Common myeloid progenitor, CD34-positive (primary cell): Measurements from ENCODE around the gene STUB1.

Experiments
- CTCF ChIA-PET: fragments of 350-600 bp; sonication (Branson Sonifier 250); formaldehyde crosslinking; loops from one replicate; lab custom pipeline; 2021; ENCODE audit warnings: antibody characterized with exemption; lab: Charles Lee
- POLR2A ChIA-PET: fragments of 350-600 bp; sonication (Branson Sonifier 250); formaldehyde crosslinking; loops from one replicate; lab custom pipeline; 2021; ENCODE audit warnings: antibody characterized with exemption; lab: Charles Lee
- DNase-seq, 3 donors: peaks; one replicate each; pipeline versions ENCODE4 v3.0.0 to v3.0.0-alpha.2; 2013
- H3K27ac ChIP-seq, 2 experiments: 1 replicate in 1 of 2; 2 replicates in 1 of 2; pipeline ENCODE4 v1.7.0; 2013; ENCODE audit warnings: inconsistent platforms in 2 of 2, low read length in 2 of 2, mild to moderate bottlenecking in 2 of 2, low read depth in 1 of 2, moderate library complexity in 1 of 2; ENCODE audit not compliant: severe bottlenecking in 2 of 2, insufficient read depth in 1 of 2, poor library complexity in 1 of 2
- H3K27me3 ChIP-seq, 5 experiments: replicated peaks in 2 of 5; 1 replicate in 3 of 5; 2 replicates in 2 of 5; pipeline versions ENCODE4 v1.6.1 to v1.7.0; 2013; ENCODE audit warnings: low read length in 4 of 5, mild to moderate bottlenecking in 2 of 5, moderate library complexity in 2 of 5, inconsistent platforms in 1 of 5; ENCODE audit not compliant: insufficient read depth in 5 of 5, control insufficient read depth in 4 of 5
- H3K36me3 ChIP-seq, 4 experiments: 1 replicate in 2 of 4; 2 replicates in 2 of 4; pipeline versions ENCODE4 v1.6.1 to v1.7.0; 2013; ENCODE audit warnings: low read length in 3 of 4, control low read depth in 1 of 4, mild to moderate bottlenecking in 1 of 4; ENCODE audit not compliant: control insufficient read depth in 4 of 4, insufficient read depth in 4 of 4
- H3K4me1 ChIP-seq, 4 experiments: 1 replicate in 3 of 4; 2 replicates in 1 of 4; pipeline versions ENCODE4 v1.6.1 to v1.7.1; 2013; ENCODE audit warnings: low read length in 3 of 4, mild to moderate bottlenecking in 3 of 4, control low read depth in 1 of 4, inconsistent platforms in 1 of 4, moderate library complexity in 1 of 4; ENCODE audit not compliant: control insufficient read depth in 4 of 4, insufficient read depth in 4 of 4; ENCODE audit errors: control extremely low read depth in 1 of 4
- H3K4me3 ChIP-seq, 7 experiments: 1 replicate in 4 of 7; 2 replicates in 3 of 7; pipeline versions ENCODE4 v1.5.1 to v1.7.0; 2013; ENCODE audit warnings: mild to moderate bottlenecking in 7 of 7, low read length in 6 of 7, moderate library complexity in 6 of 7, inconsistent platforms in 2 of 7, low read depth in 2 of 7, control low read depth in 1 of 7; ENCODE audit not compliant: insufficient read depth in 4 of 7, control insufficient read depth in 1 of 7; ENCODE audit errors: extremely low read depth in 1 of 7
- H3K9me3 ChIP-seq, 5 experiments: 1 replicate in 4 of 5; 2 replicates in 1 of 5; pipeline versions ENCODE4 v1.6.1 to v1.7.1; 2013; ENCODE audit warnings: low read length in 4 of 5, mild to moderate bottlenecking in 2 of 5, inconsistent platforms in 1 of 5, low read depth in 1 of 5, moderate library complexity in 1 of 5; ENCODE audit not compliant: control insufficient read depth in 4 of 5, insufficient read depth in 2 of 5; ENCODE audit errors: control extremely low read depth in 1 of 5
- WGBS: methylation state at CpG from one replicate; pipeline ENCODE4 v1.1.5; 2013; ENCODE audit not compliant: insufficient coverage; 5-methylcytosine and 5-hydroxymethylcytosine counted together

STUB1 gene

DNA sequence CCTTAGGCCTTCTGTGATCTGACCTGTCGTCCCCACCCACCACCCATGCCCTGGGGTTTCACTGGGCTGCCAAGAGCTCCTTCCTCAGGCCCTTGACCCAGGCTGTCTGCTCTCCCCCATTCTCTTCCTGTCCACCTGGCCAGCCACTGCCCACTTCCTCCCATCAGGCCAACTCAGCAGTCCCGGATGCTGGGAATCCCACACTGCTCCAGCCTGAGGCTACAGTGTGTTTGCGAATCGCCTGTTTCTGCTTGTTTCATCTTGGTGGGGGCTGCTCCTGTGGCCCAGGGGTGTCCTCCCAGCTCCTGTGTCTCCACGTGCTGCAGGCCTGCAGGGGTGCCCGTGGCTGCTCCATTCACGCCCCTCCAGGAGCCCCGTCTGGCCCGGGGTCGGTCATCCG is 33.9 kb downstream of the STUB1 start:
- H3K27ac ChIP-seq: no peak overlapping the region
- no peaks in the 10 kb centered on the region for H3K9me3 ChIP-seq
- no peak overlapping the region for H3K4me3 ChIP-seq
- DNase-seq: no peak
- ChIA-PET POLR2A (no interaction called here), CTCF (interaction anchor here (1.2 to 5.6 kb wide), 3 partner anchors 11 to 389 kb away, joined by 3 to 104 read pairs (median 4); partner anchors contain the start of genes CHTF18 and RPUSD1)
- 58% methylated on average over 11 of the region's 11 CpGs for WGBS
- H3K36me3 ChIP-seq: no peaks in the 10 kb centered on the region
- peaks cover 0 to 28% (median 23%) of the 10 kb centered on the region in 4 experiments for H3K4me1 ChIP-seq
- H3K27me3 ChIP-seq: peaks cover 0 to 64% (median 15%) of the 10 kb centered on the region in 5 experiments

DNA sequence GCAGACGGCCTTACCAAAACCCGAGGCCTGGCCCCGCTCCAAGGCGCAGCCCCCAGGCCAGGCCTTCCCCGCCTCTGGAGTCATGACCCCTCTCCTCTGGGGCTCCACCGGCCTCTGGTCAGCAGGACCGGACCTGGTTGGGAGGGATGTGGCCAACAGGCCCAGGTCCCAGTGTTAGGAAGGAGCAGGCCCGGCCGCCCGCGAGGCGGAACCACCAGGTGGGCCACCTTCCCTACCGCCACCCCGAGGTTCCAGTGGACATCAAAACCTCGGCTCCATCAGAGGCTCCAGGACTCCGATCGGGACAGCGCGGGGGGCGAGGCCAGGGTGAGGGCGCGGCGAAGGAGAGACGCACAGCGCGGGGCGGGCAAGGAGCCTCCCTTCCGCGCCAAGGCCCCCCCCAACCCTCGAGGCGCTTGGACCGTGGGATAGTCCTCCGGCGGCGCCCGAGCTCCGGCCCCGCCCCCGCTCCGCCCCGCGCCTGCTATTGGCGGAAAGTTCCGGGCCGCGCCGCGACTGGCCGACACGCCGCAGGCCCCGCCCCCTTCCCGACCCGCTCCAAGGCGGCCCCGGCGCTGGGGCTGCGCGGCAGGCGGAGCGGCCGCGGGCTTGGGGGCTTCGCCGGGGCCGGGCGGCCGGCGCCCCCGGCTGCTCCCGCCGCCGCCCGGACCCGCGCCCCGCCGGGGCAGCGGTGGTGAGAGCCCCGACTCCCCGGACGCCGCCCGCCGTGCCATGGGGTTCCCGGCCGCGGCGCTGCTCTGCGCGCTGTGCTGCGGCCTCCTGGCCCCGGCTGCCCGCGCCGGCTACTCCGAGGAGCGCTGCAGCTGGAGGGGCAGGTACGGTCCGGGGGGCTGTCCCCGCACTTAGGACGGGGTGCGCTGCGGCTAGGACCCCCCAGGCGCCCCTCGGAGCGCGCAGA is 34.6 kb downstream of the STUB1 start, which contains the start of gene METRN:
Gene METRN (plus strand): TSS at position 561 of the 919 bp plus-strand sequence. CDS start 172 bp downstream, at position 733.
- POLR2A ChIA-PET: interaction anchor here (0.8 kb wide), 1 partner anchor 152 kb away, joined by 3 read pairs; no protein-coding TSS in a partner anchor
- CTCF ChIA-PET: interaction anchor here (1.2 to 5.6 kb wide), 8 partner anchors 12 to 388 kb away, joined by 3 to 104 read pairs (median 6); partner anchors contain the start of genes CHTF18 and RPUSD1
- peaks cover 0 to 56% (median 9%) of the 10 kb centered on the region in 5 experiments for H3K27me3 ChIP-seq
- no peaks in the 10 kb centered on the region for H3K36me3 ChIP-seq
- H3K4me1 ChIP-seq: peaks cover 0 to 35% (median 31%) of the 10 kb centered on the region in 4 experiments
- peak; percentile 81 to 87 (median 85) for DNase-seq
- H3K27ac ChIP-seq: no peak within 1 kb of the TSS
- WGBS: 6% methylated on average over 74 of the region's 108 CpGs
- no peaks in the 10 kb centered on the region for H3K9me3 ChIP-seq
- peak within 1 kb of the TSS in 6 of 7 experiments; percentile 19 to 66 (median 60) for H3K4me3 ChIP-seq

DNA sequence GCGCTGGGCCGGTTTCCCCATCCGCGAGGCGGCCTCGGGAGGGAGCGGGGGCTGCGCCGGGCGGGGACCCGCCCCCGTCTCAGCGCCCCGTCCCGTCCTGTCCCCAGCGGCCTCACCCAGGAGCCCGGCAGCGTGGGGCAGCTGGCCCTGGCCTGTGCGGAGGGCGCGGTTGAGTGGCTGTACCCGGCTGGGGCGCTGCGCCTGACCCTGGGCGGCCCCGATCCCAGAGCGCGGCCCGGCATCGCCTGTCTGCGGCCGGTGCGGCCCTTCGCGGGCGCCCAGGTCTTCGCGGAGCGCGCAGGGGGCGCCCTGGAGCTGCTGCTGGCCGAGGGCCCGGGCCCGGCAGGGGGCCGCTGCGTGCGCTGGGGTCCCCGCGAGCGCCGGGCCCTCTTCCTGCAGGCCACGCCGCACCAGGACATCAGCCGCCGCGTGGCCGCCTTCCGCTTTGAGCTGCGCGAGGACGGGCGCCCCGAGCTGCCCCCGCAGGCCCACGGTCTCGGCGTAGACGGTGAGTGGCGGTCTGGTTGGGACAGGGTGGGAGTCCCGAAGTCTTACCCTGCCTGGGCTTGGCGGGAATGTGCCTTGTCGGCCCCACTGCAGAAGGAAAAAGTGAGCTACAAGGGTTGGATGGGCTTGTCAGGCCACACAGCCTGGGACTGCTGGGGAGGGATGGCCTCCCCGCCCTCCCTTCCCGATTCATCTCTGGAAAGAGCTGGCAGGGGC is 35.4 kb downstream of the STUB1 start:
- peaks cover 0 to 48% (median 7%) of the 10 kb centered on the region in 5 experiments for H3K27me3 ChIP-seq
- DNase-seq: peak in 1 of 3 donors; percentile 31
- ChIA-PET CTCF (interaction anchor here (0.7 to 3.4 kb wide), 9 partner anchors 11 to 72 kb away, joined by 3 to 17 read pairs (median 5); partner anchors contain the start of genes CCDC78, CHTF18, CIAO3 and RPUSD1), POLR2A (interaction anchor here (0.8 to 1.3 kb wide), 2 partner anchors 10 to 152 kb away, joined by 3 to 4 read pairs; partner anchors contain the start of gene CCDC78)
- peak overlapping the region in 6 of 7 experiments; percentile 19 to 66 (median 60) for H3K4me3 ChIP-seq
- H3K36me3 ChIP-seq: no peaks in the 10 kb centered on the region
- H3K9me3 ChIP-seq: no peaks in the 10 kb centered on the region
- peaks cover 0 to 43% (median 39%) of the 10 kb centered on the region in 4 experiments for H3K4me1 ChIP-seq
- H3K27ac ChIP-seq: no peak overlapping the region
- under 1% methylated on average over 66 of the region's 74 CpGs for WGBS

DNA sequence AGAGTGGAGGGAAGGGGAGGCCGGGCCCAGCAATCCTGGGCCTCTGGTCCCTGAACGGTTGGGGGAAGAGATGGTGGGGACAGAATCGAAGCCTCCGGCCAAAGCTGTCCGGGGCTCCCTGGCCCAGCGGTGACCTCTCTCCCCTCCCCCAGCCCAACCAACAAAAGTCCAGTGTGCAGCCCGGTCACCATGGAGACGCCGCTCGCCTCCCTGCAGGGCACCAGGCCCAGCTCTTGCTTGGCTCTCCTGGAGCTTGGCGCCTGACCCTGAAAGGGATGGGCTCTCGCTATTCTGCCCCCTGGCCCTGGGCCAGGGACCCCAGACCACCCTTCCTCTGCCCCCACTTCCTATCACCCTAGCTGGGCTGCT is 36.0 kb downstream of the STUB1 start:
- Histone ChIP-seq H3K27ac (no peak overlapping the region), H3K9me3 (no peaks in the 10 kb centered on the region), H3K4me3 (no peak overlapping the region), H3K36me3 (no peaks in the 10 kb centered on the region), H3K4me1 (peaks cover 0 to 48% (median 44%) of the 10 kb centered on the region in 4 experiments), H3K27me3 (peaks cover 0 to 43% (median 7%) of the 10 kb centered on the region in 5 experiments)
- DNase-seq: no peak
- ChIA-PET POLR2A (interaction anchor here (1.3 kb wide), 1 partner anchor 10 kb away, joined by 4 read pairs; the partner anchor contains the start of gene CCDC78), CTCF (interaction anchor here (0.7 to 3.4 kb wide), 8 partner anchors 10 to 72 kb away, joined by 3 to 17 read pairs (median 6); partner anchors contain the start of genes CCDC78, CHTF18, CIAO3 and RPUSD1)
- 42% methylated on average over 7 of the region's 12 CpGs for WGBS

- Histone ChIP-seq H3K4me1 (peaks cover 0 to 54% (median 50%) of the 10 kb centered on the region in 4 experiments), H3K27ac (no peak overlapping the region), H3K36me3 (no peaks in the 10 kb centered on the region), H3K4me3 (no peak overlapping the region), H3K27me3 (peaks cover 0 to 42% (median 7%) of the 10 kb centered on the region in 5 experiments), H3K9me3 (no peaks in the 10 kb centered on the region)
- DNase-seq: no peak
- ChIA-PET CTCF (interaction anchor here (1.0 to 3.4 kb wide), 9 partner anchors 9 to 71 kb away, joined by 3 to 17 read pairs (median 5); partner anchors contain the start of genes CCDC78, CHTF18, CIAO3 and RPUSD1), POLR2A (interaction anchor here (1.3 kb wide), 1 partner anchor 9 kb away, joined by 4 read pairs; the partner anchor contains the start of gene CCDC78)
- WGBS: 95% methylated on average over 22 of the region's 29 CpGs
Observed at GRCh38 chr16:716768-717325, 36.6 kb downstream of the STUB1 start.
